Measurements from ENCODE around the gene MECR. TPM values are rescaled to one million over a fixed set of nuclear protein-coding genes. Genes with fewer than 3 reads are reported as not detected.
"Not testable (repeated sequence)": the region's sequence is repeated elsewhere in the genome, so short reads cannot be mapped to it uniquely, and the experiment has no call there.

MECR gene
- total RNA-seq, 2 donors from 2014 or later, result 7.6 to 8.0 TPM

GRCh38 chr1:29237129-29237821 is 6.5 kb upstream of the MECR start:
- ATAC-seq, result no peak
- H3K36me3 Mint-ChIP-seq (ENCODE audit: low read depth), result peaks cover 6% of the 10 kb centered on the region

GRCh38 chr1:29236712-29237128 is 6.0 kb upstream of the MECR start:
- peak overlapping the region; percentile 98 for H3K4me3 Mint-ChIP-seq
- H3K36me3 Mint-ChIP-seq (ENCODE audit: low read depth), result peaks cover 6% of the 10 kb centered on the region
- no peak for ATAC-seq
- H3K27ac Mint-ChIP-seq, result peak overlapping the region; percentile 14
- H3K27me3 Mint-ChIP-seq, result peaks cover 64% of the 10 kb centered on the region
- no peak for DNase-seq
- H3K4me1 Mint-ChIP-seq, result peaks cover 13% of the 10 kb centered on the region
- H3K9me3 ChIP-seq (ENCODE audit: control insufficient read depth, low read length, poor library complexity, severe bottlenecking), result no peaks in the 10 kb centered on the region

More at GRCh38 chr1:29237129-29237821, 6.5 kb upstream of the MECR start:
- H3K4me3 Mint-ChIP-seq, result peak overlapping the region; percentile 98
- no peak for DNase-seq
- H3K9me3 ChIP-seq (ENCODE audit: control insufficient read depth, low read length, poor library complexity, severe bottlenecking), result no peaks in the 10 kb centered on the region
- peaks cover 67% of the 10 kb centered on the region for H3K27me3 Mint-ChIP-seq
- H3K4me1 Mint-ChIP-seq, result peaks cover 13% of the 10 kb centered on the region
- peak overlapping the region; percentile 14 for H3K27ac Mint-ChIP-seq

- peak within 1 kb of the TSS; percentile 14 for H3K27ac Mint-ChIP-seq
- ATAC-seq (peak; percentile 90), DNase-seq (peak; percentile 73 to 79 (median 76))
- H3K4me1 Mint-ChIP-seq, result peaks cover 17% of the 10 kb centered on the region
- no peaks in the 10 kb centered on the region for H3K9me3 ChIP-seq (ENCODE audit: control insufficient read depth, low read length, poor library complexity, severe bottlenecking)
- H3K36me3 Mint-ChIP-seq (ENCODE audit: low read depth), result peaks cover 6% of the 10 kb centered on the region
- peak within 1 kb of the TSS; percentile 98 for H3K4me3 Mint-ChIP-seq
- H3K27me3 Mint-ChIP-seq, result peaks cover 58% of the 10 kb centered on the region
Measured at GRCh38 chr1:29235955-29236711, 5.4 kb upstream of the MECR start, which contains the start of gene PTPRU. Gene PTPRU, plus strand, starts transcription at chr1:29236522. Its CDS starts 123 bp downstream, at chr1:29236645.

- not testable (repeated sequence) for H3K27ac Mint-ChIP-seq; DNase-seq; H3K9me3 ChIP-seq (ENCODE audit: control insufficient read depth, low read length, poor library complexity, severe bottlenecking); H3K4me3 Mint-ChIP-seq; H3K36me3 Mint-ChIP-seq (ENCODE audit: low read depth); ATAC-seq
- Mint-ChIP-seq H3K27me3 (peaks cover 47% of the 10 kb centered on the region), H3K4me1 (peaks cover 23% of the 10 kb centered on the region)
Measured at GRCh38 chr1:29234881-29235280, 4.1 kb upstream of the MECR start.

- ATAC-seq, result no peak
- H3K27ac Mint-ChIP-seq, result no peak overlapping the region
- H3K4me3 Mint-ChIP-seq, result no peak overlapping the region
- DNase-seq, result no peak
- H3K4me1 Mint-ChIP-seq, result peaks cover 27% of the 10 kb centered on the region
- H3K36me3 Mint-ChIP-seq (ENCODE audit: low read depth), result peaks cover 6% of the 10 kb centered on the region
- no peaks in the 10 kb centered on the region for H3K9me3 ChIP-seq (ENCODE audit: control insufficient read depth, low read length, poor library complexity, severe bottlenecking)
- H3K27me3 Mint-ChIP-seq, result peaks cover 43% of the 10 kb centered on the region
Measured at GRCh38 chr1:29234471-29234870, 3.7 kb upstream of the MECR start.

- Mint-ChIP-seq H3K4me1 (peaks cover 26% of the 10 kb centered on the region), H3K4me3 (no peak overlapping the region)
Measured at GRCh38 chr1:29233693-29234092, 3.0 kb upstream of the MECR start.

GRCh38 chr1:29232387-29232786 is 1.7 kb upstream of the MECR start:
- no peak for ATAC-seq
- H3K27me3 Mint-ChIP-seq, result peaks cover 30% of the 10 kb centered on the region
- no peak for DNase-seq
- H3K9me3 ChIP-seq (ENCODE audit: control insufficient read depth, low read length, poor library complexity, severe bottlenecking), result no peaks in the 10 kb centered on the region
- H3K36me3 Mint-ChIP-seq (ENCODE audit: low read depth), result peaks cover 6% of the 10 kb centered on the region
- no peak overlapping the region for H3K4me3 Mint-ChIP-seq
- H3K4me1 Mint-ChIP-seq, result peaks cover 24% of the 10 kb centered on the region
- no peak overlapping the region for H3K27ac Mint-ChIP-seq

More at GRCh38 chr1:29233693-29234092, 3.0 kb upstream of the MECR start:
- DNase-seq (no peak), ATAC-seq (no peak)
- Mint-ChIP-seq H3K27ac (no peak overlapping the region), H3K36me3 (ENCODE audit: low read depth) (peaks cover 6% of the 10 kb centered on the region), H3K27me3 (peaks cover 35% of the 10 kb centered on the region)
- no peaks in the 10 kb centered on the region for H3K9me3 ChIP-seq (ENCODE audit: control insufficient read depth, low read length, poor library complexity, severe bottlenecking)

GRCh38 chr1:29230204-29230552 is 556 bp downstream of the MECR start:
- no peak for DNase-seq
- no peaks in the 10 kb centered on the region for H3K9me3 ChIP-seq (ENCODE audit: control insufficient read depth, low read length, poor library complexity, severe bottlenecking)
- H3K36me3 Mint-ChIP-seq (ENCODE audit: low read depth), result no peaks in the 10 kb centered on the region
- H3K4me1 Mint-ChIP-seq, result peaks cover 16% of the 10 kb centered on the region
- H3K4me3 Mint-ChIP-seq, result peak overlapping the region; percentile 96
- H3K27me3 Mint-ChIP-seq, result peaks cover 14% of the 10 kb centered on the region
- peak overlapping the region; percentile 93 for H3K27ac Mint-ChIP-seq
- ATAC-seq, result no peak

- H3K4me1 Mint-ChIP-seq, result peaks cover 16% of the 10 kb centered on the region
- no peaks in the 10 kb centered on the region for H3K27me3 Mint-ChIP-seq
- H3K36me3 Mint-ChIP-seq (ENCODE audit: low read depth), result no peaks in the 10 kb centered on the region
- ATAC-seq (no peak), DNase-seq (no peak)
- no peak overlapping the region for H3K27ac Mint-ChIP-seq
- H3K4me3 Mint-ChIP-seq, result no peak overlapping the region
- no peaks in the 10 kb centered on the region for H3K9me3 ChIP-seq (ENCODE audit: control insufficient read depth, low read length, poor library complexity, severe bottlenecking)
Measured at GRCh38 chr1:29227511-29227910, 3.2 kb downstream of the MECR start.

GRCh38 chr1:29225361-29225760 is 5.4 kb downstream of the MECR start:
- no peak overlapping the region for H3K4me3 Mint-ChIP-seq

GRCh38 chr1:29224356-29224837 is 6.3 kb downstream of the MECR start:
- peaks cover 6% of the 10 kb centered on the region for H3K4me1 Mint-ChIP-seq

More at GRCh38 chr1:29225361-29225760, 5.4 kb downstream of the MECR start:
- ATAC-seq, result no peak
- H3K4me1 Mint-ChIP-seq, result peaks cover 12% of the 10 kb centered on the region
- H3K27ac Mint-ChIP-seq, result no peak overlapping the region
- no peaks in the 10 kb centered on the region for H3K9me3 ChIP-seq (ENCODE audit: control insufficient read depth, low read length, poor library complexity, severe bottlenecking)
- peaks cover 2% of the 10 kb centered on the region for H3K36me3 Mint-ChIP-seq (ENCODE audit: low read depth)
- DNase-seq, result no peak
- no peaks in the 10 kb centered on the region for H3K27me3 Mint-ChIP-seq

GRCh38 chr1:29223521-29223920 is 7.2 kb downstream of the MECR start:
- peaks cover 8% of the 10 kb centered on the region for H3K4me1 Mint-ChIP-seq
- DNase-seq, result no peak
- no peak overlapping the region for H3K27ac Mint-ChIP-seq
- no peak for ATAC-seq
- no peaks in the 10 kb centered on the region for H3K9me3 ChIP-seq (ENCODE audit: control insufficient read depth, low read length, poor library complexity, severe bottlenecking)
- no peaks in the 10 kb centered on the region for H3K27me3 Mint-ChIP-seq
- H3K4me3 Mint-ChIP-seq, result no peak overlapping the region
- H3K36me3 Mint-ChIP-seq (ENCODE audit: low read depth), result peaks cover 4% of the 10 kb centered on the region

More at GRCh38 chr1:29224356-29224837, 6.3 kb downstream of the MECR start:
- no peak for DNase-seq
- no peak for ATAC-seq
- H3K27me3 Mint-ChIP-seq, result no peaks in the 10 kb centered on the region
- no peak overlapping the region for H3K27ac Mint-ChIP-seq
- H3K36me3 Mint-ChIP-seq (ENCODE audit: low read depth), result peaks cover 2% of the 10 kb centered on the region
- no peak overlapping the region for H3K4me3 Mint-ChIP-seq
- no peaks in the 10 kb centered on the region for H3K9me3 ChIP-seq (ENCODE audit: control insufficient read depth, low read length, poor library complexity, severe bottlenecking)

GRCh38 chr1:29222686-29223085 is 8.0 kb downstream of the MECR start:
- Mint-ChIP-seq H3K4me3 (no peak overlapping the region), H3K27ac (no peak overlapping the region), H3K4me1 (peaks cover 8% of the 10 kb centered on the region), H3K36me3 (ENCODE audit: low read depth) (peaks cover 4% of the 10 kb centered on the region), H3K27me3 (no peaks in the 10 kb centered on the region)
- DNase-seq (no peak), ATAC-seq (no peak)
- no peaks in the 10 kb centered on the region for H3K9me3 ChIP-seq (ENCODE audit: control insufficient read depth, low read length, poor library complexity, severe bottlenecking)
